Fibroblast of pulmonary artery (primary cell): Measurements from ENCODE around the gene CLEC12A.
"Not testable (repeated sequence)": the region's sequence is repeated elsewhere in the genome, so short reads cannot be mapped to it uniquely, and the experiment has no call there.

ENCODE experiments used
- DNase-seq: peaks from one replicate; pipeline ENCODE4 v3.0.0-alpha.2; 2010; ENCODE audit warnings: low read depth
- H3K4me3 ChIP-seq: replicated peaks from 2 replicates; pipeline ENCODE4 v1.5.1; 2011; ENCODE audit warnings: low read depth, mild to moderate bottlenecking, control low read depth, low read length, moderate library complexity
- CTCF ChIP-seq: IDR thresholded peaks from 2 replicates; pipeline ENCODE4 v1.5.1; 2011; ENCODE audit warnings: mild to moderate bottlenecking, control low read depth, low read length, inconsistent platforms; ENCODE audit errors: missing control alignments

The CLEC12A gene

GRCh38 chr12:9961901-9962300 is 9.3 kb upstream of the CLEC12A start:
- no peak overlapping the region for H3K4me3 ChIP-seq
- no peak for TF ChIP-seq CTCF
- DNase-seq: no peak

DNA sequence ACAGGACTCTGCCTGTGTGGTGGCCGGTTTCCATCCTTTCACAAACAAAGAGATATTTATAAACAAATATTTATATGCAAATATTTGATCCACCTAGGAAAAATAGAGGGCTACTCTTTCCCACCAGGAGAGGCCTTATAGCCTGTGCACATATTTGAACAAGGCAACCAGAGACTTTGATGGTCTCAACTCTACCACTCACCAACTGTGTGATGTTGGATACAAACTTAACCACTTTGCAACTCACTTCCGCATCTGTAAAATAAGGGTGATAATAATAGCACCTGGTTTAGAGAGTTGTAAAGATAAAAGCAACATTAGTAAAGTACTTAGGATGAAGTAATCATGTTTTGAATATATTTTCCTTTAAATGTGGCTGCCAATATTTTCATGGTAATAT is 1.5 kb upstream of the CLEC12A start:
- no peak overlapping the region for H3K4me3 ChIP-seq
- no peak for DNase-seq
- no peak for TF ChIP-seq CTCF

GRCh38 chr12:9973949-9974348 is 2.7 kb downstream of the CLEC12A start:
- no peak for DNase-seq
- TF ChIP-seq CTCF: no peak
- no peak overlapping the region for H3K4me3 ChIP-seq

GRCh38 chr12:9974731-9975130 is 3.5 kb downstream of the CLEC12A start:
- DNase-seq: not testable (repeated sequence)

GRCh38 chr12:9975614-9976013 is 4.4 kb downstream of the CLEC12A start:
- DNase-seq: no peak
- TF ChIP-seq CTCF: no peak
- no peak overlapping the region for H3K4me3 ChIP-seq

More at GRCh38 chr12:9974731-9975130, 3.5 kb downstream of the CLEC12A start:
- H3K4me3 ChIP-seq: not testable (repeated sequence)

- not testable (repeated sequence) for DNase-seq, H3K4me3 ChIP-seq
These were observed 5.4 kb downstream of the CLEC12A start for GRCh38 chr12:9976626-9977025.

GRCh38 chr12:9977916-9978315 is 6.7 kb downstream of the CLEC12A start:
- H3K4me3 ChIP-seq: no peak overlapping the region
- no peak for DNase-seq
- TF ChIP-seq CTCF: no peak

- DNase-seq: no peak
- no peak overlapping the region for H3K4me3 ChIP-seq
- TF ChIP-seq CTCF: no peak
These were observed 8.9 kb downstream of the CLEC12A start for GRCh38 chr12:9980126-9980525.
